Body of pancreas (tissue), 4 donors: Measurements from ENCODE around the gene DNM2. TPM values are rescaled to one million over a fixed set of nuclear protein-coding genes. Genes with fewer than 3 reads are reported as not detected.
A peak's percentile ranks its signal among the peaks of the same experiment; 100 is the strongest.

ENCODE experiments used
- ATAC-seq: fragments of 150-250 bp; one replicate; pipeline ENCODE4 v1.9.1; 2016
- DNase-seq, 4 donors: peaks; one replicate each; pipeline ENCODE4 v3.0.0-alpha.2; 2019
- H3K27ac ChIP-seq, 4 donors: fragments of 200-600 bp; sonication (generic); 1 replicate in 3 of 4; 2 replicates in 1 of 4; pipeline versions ENCODE4 v1.5.1 to v1.6.1; 2016 to 2019; ENCODE audit warnings: mild to moderate bottlenecking in 1 of 4, mixed read lengths in 1 of 4, moderate library complexity in 1 of 4
- H3K27me3 ChIP-seq, 2 donors: fragments of 200-600 bp; sonication (generic); one replicate each; pipeline ENCODE4 v1.6.0; 2016; ENCODE audit warnings: mild to moderate bottlenecking in 1 of 2
- H3K36me3 ChIP-seq, 2 donors: fragments of 200-600 bp; sonication (generic); replicated peaks in 1 of 2; 2 replicates each; pipeline ENCODE4 v1.5.1; 2016; ENCODE audit warnings: low read depth in 2 of 2; ENCODE audit not compliant: insufficient read depth in 1 of 2
- H3K4me1 ChIP-seq: fragments of 200-600 bp; sonication (generic); one replicate; pipeline ENCODE4 v1.6.0; 2016
- H3K4me3 ChIP-seq, 2 donors: fragments of 200-600 bp; sonication (generic); 1 replicate in 1 of 2; 2 replicates in 1 of 2; pipeline ENCODE4 v1.5.1; 2016 to 2019
- H3K9me3 ChIP-seq, 3 donors: fragments of 200-600 bp; sonication (generic); 1 replicate in 2 of 3; 2 replicates in 1 of 3; pipeline ENCODE4 v1.5.1; 2016
- POLR2A ChIP-seq, 3 donors: fragments of 450-650 bp; IDR thresholded peaks; one replicate each; pipeline ENCODE4 v1.6.1; 2016; ENCODE audit warnings: antibody characterized with exemption in 3 of 3, mild to moderate bottlenecking in 2 of 3
- WGBS, 2 donors: methylation state at CpG; one replicate each; pipeline ENCODE4 v1.1.5; 2017; 5-methylcytosine and 5-hydroxymethylcytosine counted together
- intact Hi-C: fragments of 100-400 bp; cut with DNase I; formaldehyde crosslinking; loops from one replicate; pipeline ENCODE4 v1.15.1; 2023
- total RNA-seq, 2 donors: library from RNA; depleted of rRNA; stranded (reverse); fragments of >200 nt; gene quantifications; one replicate each; pipeline ENCODE4 v1.1.0, GENCODE V29; 2016
- TF ChIP-seq, protein P1 (sequence below), 7 experiments: fragments of 450-650 bp in 4 of 7; fragments of 200-600 bp in 3 of 7; sonication (generic) in 3 of 7; IDR thresholded peaks; one replicate each; pipeline ENCODE4 v1.5.1; 2016 to 2019; ENCODE audit warnings: antibody characterized with exemption in 7 of 7

DNM2 gene
- total RNA-seq, 2 donors from 2014 or later = 98.6 to 158 TPM

DNA sequence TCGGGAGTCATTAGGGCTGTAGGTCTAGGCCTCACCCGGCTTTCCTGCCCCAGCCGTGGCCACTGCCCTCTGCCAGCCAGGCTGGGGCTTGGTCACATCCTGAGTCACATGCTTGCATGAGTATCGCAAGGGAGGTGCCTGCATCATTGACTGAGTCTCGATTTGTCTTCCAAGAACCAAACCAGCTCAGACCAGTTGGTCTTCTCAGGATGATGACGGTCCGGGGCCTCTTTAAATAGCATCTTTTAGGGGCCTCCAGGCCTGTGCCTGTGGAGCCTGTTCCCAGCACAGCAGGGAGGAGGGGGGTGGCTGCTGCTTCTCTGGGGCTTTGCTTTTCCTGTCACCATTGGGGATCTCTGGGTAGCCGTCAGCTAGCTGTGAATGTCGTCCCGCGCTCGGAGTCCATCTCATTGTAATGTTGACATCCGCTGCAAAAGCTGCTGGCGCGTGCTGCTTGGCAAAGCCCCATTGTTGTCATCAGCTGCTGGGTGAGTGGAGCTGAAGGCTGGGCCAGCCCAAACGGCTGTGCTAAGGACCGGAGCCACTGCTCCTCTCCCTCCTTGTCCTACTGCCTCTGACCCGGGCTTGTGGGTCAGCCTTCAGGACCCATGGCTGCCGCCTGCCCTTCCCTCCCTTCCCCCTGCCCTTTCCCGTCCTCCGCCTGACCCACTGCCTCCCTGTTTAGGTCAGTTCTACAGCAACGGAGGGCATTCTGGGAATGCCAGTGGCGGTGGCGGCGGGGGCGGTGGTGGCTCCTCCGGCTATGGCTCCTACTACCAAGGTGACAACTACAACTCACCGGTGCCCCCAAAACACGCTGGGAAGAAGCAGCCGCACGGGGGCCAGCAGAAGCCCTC lies 31.0 kb upstream of the DNM2 start:
- Histone ChIP-seq H3K9me3 (no peaks in the 10 kb centered on the region), H3K27me3 (no peaks in the 10 kb centered on the region), H3K27ac (no peak overlapping the region), H3K36me3 (peaks cover 11 to 58% of the 10 kb centered on the region in 2 donors), H3K4me1 (no peaks in the 10 kb centered on the region), H3K4me3 (no peak overlapping the region)
- WGBS, 2 donors = 80 to 83% methylated on average over 19 to 30 of the region's 31 CpGs
- no peak for DNase-seq
- TF ChIP-seq POLR2A (IDR thresholded peaks at IDR 0.05) = no peak
- TF ChIP-seq, protein P1, sequence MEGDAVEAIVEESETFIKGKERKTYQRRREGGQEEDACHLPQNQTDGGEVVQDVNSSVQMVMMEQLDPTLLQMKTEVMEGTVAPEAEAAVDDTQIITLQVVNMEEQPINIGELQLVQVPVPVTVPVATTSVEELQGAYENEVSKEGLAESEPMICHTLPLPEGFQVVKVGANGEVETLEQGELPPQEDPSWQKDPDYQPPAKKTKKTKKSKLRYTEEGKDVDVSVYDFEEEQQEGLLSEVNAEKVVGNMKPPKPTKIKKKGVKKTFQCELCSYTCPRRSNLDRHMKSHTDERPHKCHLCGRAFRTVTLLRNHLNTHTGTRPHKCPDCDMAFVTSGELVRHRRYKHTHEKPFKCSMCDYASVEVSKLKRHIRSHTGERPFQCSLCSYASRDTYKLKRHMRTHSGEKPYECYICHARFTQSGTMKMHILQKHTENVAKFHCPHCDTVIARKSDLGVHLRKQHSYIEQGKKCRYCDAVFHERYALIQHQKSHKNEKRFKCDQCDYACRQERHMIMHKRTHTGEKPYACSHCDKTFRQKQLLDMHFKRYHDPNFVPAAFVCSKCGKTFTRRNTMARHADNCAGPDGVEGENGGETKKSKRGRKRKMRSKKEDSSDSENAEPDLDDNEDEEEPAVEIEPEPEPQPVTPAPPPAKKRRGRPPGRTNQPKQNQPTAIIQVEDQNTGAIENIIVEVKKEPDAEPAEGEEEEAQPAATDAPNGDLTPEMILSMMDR (IDR thresholded peaks at IDR 0.05) = no peak
- no peak for ATAC-seq
- intact Hi-C loops = no loop called here

DNA sequence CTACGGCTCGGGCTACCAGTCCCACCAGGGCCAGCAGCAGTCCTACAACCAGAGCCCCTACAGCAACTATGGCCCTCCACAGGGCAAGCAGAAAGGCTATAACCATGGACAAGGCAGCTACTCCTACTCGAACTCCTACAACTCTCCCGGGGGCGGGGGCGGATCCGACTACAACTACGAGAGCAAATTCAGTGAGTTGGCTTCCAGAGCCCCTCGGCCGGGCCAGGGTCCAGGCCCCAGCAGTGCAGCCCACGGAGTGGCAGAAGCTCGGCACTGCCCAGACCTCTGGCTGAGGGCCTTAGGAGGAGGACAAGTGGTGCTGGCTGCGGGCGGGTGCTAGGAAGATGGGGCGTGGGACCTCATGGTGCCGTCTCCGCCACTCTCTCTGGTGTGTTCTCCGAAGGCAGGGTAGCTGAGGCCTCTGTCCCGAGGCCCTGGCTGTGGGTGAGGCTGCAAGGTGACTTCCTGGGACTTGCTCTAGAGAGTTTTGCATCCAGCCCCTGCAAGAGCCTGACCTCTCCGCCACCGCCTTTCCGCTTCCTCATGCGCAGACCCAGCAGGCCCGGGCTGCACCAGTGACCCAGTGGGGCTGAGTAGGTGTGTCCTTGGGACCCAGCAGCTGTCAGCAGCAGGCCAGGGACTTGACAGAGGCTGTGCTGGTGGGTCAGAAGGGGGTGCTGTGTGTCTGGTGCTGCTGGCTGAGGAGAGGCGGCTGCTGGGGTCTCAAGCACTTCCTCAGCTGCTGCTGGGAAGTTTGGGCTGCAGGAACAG lies 30.2 kb upstream of the DNM2 start:
- no peak overlapping the region for H3K4me3 ChIP-seq
- no peaks in the 10 kb centered on the region for H3K9me3 ChIP-seq
- TF ChIP-seq, protein P1 (IDR thresholded peaks at IDR 0.05) = no peak
- TF ChIP-seq POLR2A (IDR thresholded peaks at IDR 0.05) = no peak
- 90% methylated on average over 25 of the region's 25 CpGs; no CpG with 5 or more reads in 1 of the 2 donors for WGBS, 2 donors
- intact Hi-C loops = no loop called here
- no peak overlapping the region for H3K27ac ChIP-seq
- H3K36me3 ChIP-seq = peaks cover 10 to 50% of the 10 kb centered on the region in 2 donors
- ATAC-seq (no peak), DNase-seq (no peak)
- no peaks in the 10 kb centered on the region for H3K4me1 ChIP-seq
- no peaks in the 10 kb centered on the region for H3K27me3 ChIP-seq

DNA sequence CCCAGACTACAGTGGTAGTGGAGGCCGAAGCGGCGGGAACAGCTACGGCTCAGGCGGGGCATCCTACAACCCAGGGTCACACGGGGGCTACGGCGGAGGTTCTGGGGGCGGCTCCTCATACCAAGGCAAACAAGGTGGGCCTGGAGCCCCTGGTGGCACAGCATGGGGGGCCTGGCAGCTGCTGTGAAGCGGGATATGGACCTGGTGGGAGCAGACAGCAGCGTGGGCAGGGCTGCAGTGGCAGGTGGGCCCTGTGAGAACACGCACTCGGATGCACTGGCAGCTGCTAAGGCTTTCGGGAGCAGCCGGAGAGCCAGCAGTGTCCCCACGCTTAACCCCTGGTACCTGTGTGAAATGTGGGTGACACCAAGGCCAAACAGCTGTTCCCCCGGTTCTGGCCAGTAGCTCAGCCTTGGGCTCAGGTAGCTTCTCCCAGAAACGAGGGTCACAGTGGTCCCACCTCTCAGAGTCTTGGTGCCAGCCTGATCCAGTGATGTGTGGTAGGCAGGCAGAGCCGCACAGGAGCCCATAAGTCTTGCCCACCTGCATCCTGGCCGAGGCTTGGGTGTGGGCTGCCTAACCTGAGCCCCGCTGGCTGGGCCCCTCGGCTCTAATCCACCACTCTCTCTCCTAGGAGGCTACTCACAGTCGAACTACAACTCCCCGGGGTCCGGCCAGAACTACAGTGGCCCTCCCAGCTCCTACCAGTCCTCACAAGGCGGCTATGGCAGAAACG lies 29.2 kb upstream of the DNM2 start:
- 90 to 91% methylated on average over 25 to 27 of the region's 27 CpGs for WGBS, 2 donors
- intact Hi-C loops = no loop called here
- no peak overlapping the region for H3K4me3 ChIP-seq
- H3K4me1 ChIP-seq = no peaks in the 10 kb centered on the region
- no peak overlapping the region for H3K27ac ChIP-seq
- no peaks in the 10 kb centered on the region for H3K27me3 ChIP-seq
- H3K36me3 ChIP-seq = peaks cover 3 to 40% of the 10 kb centered on the region in 2 donors
- H3K9me3 ChIP-seq = no peaks in the 10 kb centered on the region
- DNase-seq (no peak), ATAC-seq (no peak)
- TF ChIP-seq, protein P1 (IDR thresholded peaks at IDR 0.05) = no peak
- TF ChIP-seq POLR2A (IDR thresholded peaks at IDR 0.05) = no peak

DNA sequence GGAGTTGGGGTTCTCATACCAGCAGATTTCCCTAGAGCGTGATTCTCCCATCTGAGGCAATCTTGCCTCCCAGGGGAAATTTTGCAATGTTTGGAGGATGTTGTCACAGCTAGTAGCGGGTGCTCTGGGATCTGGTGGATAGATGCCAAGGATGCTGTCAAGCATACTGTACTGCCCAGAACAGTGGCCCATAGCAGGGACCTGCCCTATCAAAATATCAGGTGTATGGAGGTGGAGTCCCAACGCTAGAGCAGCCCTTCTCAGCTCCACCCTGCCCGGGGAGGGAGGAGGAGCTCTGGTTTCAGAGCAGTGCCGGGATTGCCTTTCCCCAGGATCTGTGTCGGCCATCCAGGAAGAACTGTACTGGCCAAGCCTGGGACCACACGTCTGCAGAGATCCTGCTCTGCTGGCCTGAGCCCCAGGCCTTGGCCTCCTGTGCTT lies 27.5 kb upstream of the DNM2 start:
- DNase-seq (peak in 1 of 4 donors; percentile 18), ATAC-seq (peak; percentile 10)
- intact Hi-C loops = no loop called here
- peaks cover 0 to 27% of the 10 kb centered on the region in 2 donors for H3K36me3 ChIP-seq
- 57 to 63% methylated on average over 5 to 7 of the region's 7 CpGs for whole genome bisulfite sequencing, 2 donors
- H3K4me1 ChIP-seq = peaks cover 5% of the 10 kb centered on the region
- no peak overlapping the region for H3K27ac ChIP-seq
- H3K27me3 ChIP-seq = no peaks in the 10 kb centered on the region
- no peak overlapping the region for H3K4me3 ChIP-seq
- H3K9me3 ChIP-seq = no peaks in the 10 kb centered on the region
- TF ChIP-seq, protein P1 (IDR thresholded peaks at IDR 0.05) = no peak
- no peak for TF ChIP-seq POLR2A (IDR thresholded peaks at IDR 0.05)
